Neural progenitor cell (in vitro differentiated cells): Measurements from ENCODE around the gene OLFML2B. TPM values are rescaled to one million over a fixed set of nuclear protein-coding genes. Genes with fewer than 3 reads are reported as not detected.

Experiments
- DNase-seq: peaks from one replicate; pipeline ENCODE4 v3.0.0-alpha.2; 2016; ENCODE audit warnings: low spot score
- H2AFZ ChIP-seq: fragments of 200-600 bp; sonication (generic); replicated peaks from 2 replicates; pipeline ENCODE4 v1.6.1; 2016; ENCODE audit warnings: antibody characterized with exemption
- H3F3A ChIP-seq: fragments of 200-600 bp; sonication (generic); 2 replicates; pipeline ENCODE4 v1.6.1; 2016; ENCODE audit warnings: antibody characterized with exemption, low read depth
- H3K27ac ChIP-seq: fragments of 200-600 bp; sonication (generic); 2 replicates; pipeline ENCODE4 v1.5.1; 2016; ENCODE audit warnings: mild to moderate bottlenecking
- H3K27me3 ChIP-seq: fragments of 200-600 bp; sonication (generic); 2 replicates; pipeline ENCODE4 v1.6.1; 2016; ENCODE audit warnings: mild to moderate bottlenecking, moderate library complexity
- H3K36me3 ChIP-seq: fragments of 200-600 bp; sonication (generic); 2 replicates; pipeline ENCODE4 v1.5.1; 2016
- H3K4me1 ChIP-seq: fragments of 200-600 bp; sonication (generic); 2 replicates; pipeline ENCODE4 v1.6.1; 2016; ENCODE audit warnings: mixed run types
- H3K4me2 ChIP-seq: fragments of 200-600 bp; sonication (generic); 2 replicates; pipeline ENCODE4 v1.6.1; 2016
- H3K4me3 ChIP-seq: fragments of 200-600 bp; sonication (generic); 2 replicates; pipeline ENCODE4 v1.5.1; 2016
- H3K79me2 ChIP-seq: fragments of 200-600 bp; sonication (generic); 2 replicates; pipeline ENCODE4 v1.6.1; 2016; ENCODE audit warnings: low read depth
- H3K9ac ChIP-seq: fragments of 200-600 bp; sonication (generic); 2 replicates; pipeline ENCODE4 v1.6.1; 2016
- H3K9me3 ChIP-seq: fragments of 200-600 bp; sonication (generic); 2 replicates; pipeline ENCODE4 v1.5.1; 2016; ENCODE audit warnings: low read depth
- H4K20me1 ChIP-seq: fragments of 200-600 bp; sonication (generic); 2 replicates; pipeline ENCODE4 v1.6.1; 2016; ENCODE audit warnings: low read depth
- H3K27ac Mint-ChIP-seq: 3 replicates; pipeline ENCODE4 v1.8.0; 2021; ENCODE audit warnings: mixed read lengths
- H3K27me3 Mint-ChIP-seq: 2 replicates; pipeline ENCODE4 v1.8.0; 2022; ENCODE audit warnings: low read depth, mild to moderate bottlenecking, inconsistent platforms, moderate library complexity, mixed read lengths; ENCODE audit not compliant: insufficient read depth
- H3K36me3 Mint-ChIP-seq: 3 replicates; pipeline ENCODE4 v1.8.0; 2021; ENCODE audit warnings: mixed read lengths
- H3K4me1 Mint-ChIP-seq: 3 replicates; pipeline ENCODE4 v1.8.0; 2021; ENCODE audit warnings: mixed read lengths
- H3K4me3 Mint-ChIP-seq: 3 replicates; pipeline ENCODE4 v1.8.0; 2021; ENCODE audit warnings: mild to moderate bottlenecking, moderate library complexity, mixed read lengths
- H3K9me3 Mint-ChIP-seq: 3 replicates; pipeline ENCODE4 v1.8.0; 2020; ENCODE audit warnings: mixed read lengths
- EZH2 ChIP-seq: fragments of 200-600 bp; sonication (generic); IDR thresholded peaks from 2 replicates; pipeline ENCODE4 v1.6.1; 2017; ENCODE audit warnings: antibody characterized with exemption, mild to moderate bottlenecking, moderate library complexity
- EZH2phosphoT487 ChIP-seq: fragments of 200-600 bp; sonication (generic); IDR thresholded peaks from 2 replicates; pipeline ENCODE4 v1.6.1; 2017; ENCODE audit warnings: antibody characterized with exemption
- total RNA-seq: library from RNA; depleted of rRNA; stranded (reverse); fragments of >200 nt; gene quantifications from 2 replicates; pipeline ENCODE4 v1.2.3, GENCODE V29; 2015; ENCODE audit warnings: low replicate concordance
- TF ChIP-seq, protein P1 (sequence below): fragments of 200-600 bp; sonication (generic); IDR thresholded peaks from 2 replicates; pipeline ENCODE4 v1.5.1; 2017; ENCODE audit warnings: antibody characterized with exemption, mild to moderate bottlenecking

The OLFML2B gene
- total RNA-seq, 1 donor from 2014 or later, result 1.3 TPM

DNA sequence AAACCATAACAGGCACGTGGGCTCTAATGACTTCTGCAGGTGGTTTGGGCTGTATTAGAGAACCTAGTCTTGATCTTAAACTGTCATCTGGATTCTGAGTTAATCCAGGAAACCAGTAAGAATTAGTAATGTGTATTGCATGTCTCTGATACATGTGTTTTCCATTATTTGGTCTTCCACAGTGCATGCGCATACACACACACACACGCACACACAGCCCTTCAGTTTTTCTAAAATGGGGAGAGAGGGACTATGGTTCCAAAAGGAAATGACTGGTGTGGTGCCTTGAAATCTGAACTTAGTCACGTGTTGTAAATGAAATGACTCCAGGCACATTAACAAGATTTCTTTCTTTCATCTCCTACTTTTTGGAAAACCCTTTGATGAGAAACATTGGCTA is 67.6 kb downstream of the OLFML2B start:
- H3K4me2 ChIP-seq, result no peak overlapping the region

GRCh38 chr1:161955606-161956005 is 68.1 kb downstream of the OLFML2B start:
- Histone ChIP-seq H3K27ac (no peak overlapping the region), H3K9ac (no peak overlapping the region), H3K4me3 (no peak overlapping the region), H3K4me2 (no peak overlapping the region), H3K27me3 (no peaks in the 10 kb centered on the region), H3K9me3 (no peaks in the 10 kb centered on the region), H3K79me2 (no peaks in the 10 kb centered on the region), H3F3A (no peaks in the 10 kb centered on the region), H3K36me3 (no peaks in the 10 kb centered on the region), H4K20me1 (no peaks in the 10 kb centered on the region), H3K4me1 (peaks cover 3% of the 10 kb centered on the region), H2AFZ (no peak overlapping the region)
- H3K9me3 Mint-ChIP-seq, result no peaks in the 10 kb centered on the region
- H3K4me1 Mint-ChIP-seq, result peaks cover 12% of the 10 kb centered on the region
- DNase-seq, result no peak
- H3K27me3 Mint-ChIP-seq, result no peaks in the 10 kb centered on the region
- H3K36me3 Mint-ChIP-seq, result peaks cover 10% of the 10 kb centered on the region
- no peak overlapping the region for H3K27ac Mint-ChIP-seq
- TF ChIP-seq EZH2phosphoT487 (no peak), EZH2 (no peak)
- TF ChIP-seq, protein P1, sequence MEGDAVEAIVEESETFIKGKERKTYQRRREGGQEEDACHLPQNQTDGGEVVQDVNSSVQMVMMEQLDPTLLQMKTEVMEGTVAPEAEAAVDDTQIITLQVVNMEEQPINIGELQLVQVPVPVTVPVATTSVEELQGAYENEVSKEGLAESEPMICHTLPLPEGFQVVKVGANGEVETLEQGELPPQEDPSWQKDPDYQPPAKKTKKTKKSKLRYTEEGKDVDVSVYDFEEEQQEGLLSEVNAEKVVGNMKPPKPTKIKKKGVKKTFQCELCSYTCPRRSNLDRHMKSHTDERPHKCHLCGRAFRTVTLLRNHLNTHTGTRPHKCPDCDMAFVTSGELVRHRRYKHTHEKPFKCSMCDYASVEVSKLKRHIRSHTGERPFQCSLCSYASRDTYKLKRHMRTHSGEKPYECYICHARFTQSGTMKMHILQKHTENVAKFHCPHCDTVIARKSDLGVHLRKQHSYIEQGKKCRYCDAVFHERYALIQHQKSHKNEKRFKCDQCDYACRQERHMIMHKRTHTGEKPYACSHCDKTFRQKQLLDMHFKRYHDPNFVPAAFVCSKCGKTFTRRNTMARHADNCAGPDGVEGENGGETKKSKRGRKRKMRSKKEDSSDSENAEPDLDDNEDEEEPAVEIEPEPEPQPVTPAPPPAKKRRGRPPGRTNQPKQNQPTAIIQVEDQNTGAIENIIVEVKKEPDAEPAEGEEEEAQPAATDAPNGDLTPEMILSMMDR, result no peak
- no peak overlapping the region for H3K4me3 Mint-ChIP-seq

More for the DNA sequence above, 67.6 kb downstream of the OLFML2B start:
- no peak overlapping the region for H3K4me3 Mint-ChIP-seq
- no peak overlapping the region for H3K4me3 ChIP-seq
- no peak for DNase-seq
- no peaks in the 10 kb centered on the region for H4K20me1 ChIP-seq
- H2AFZ ChIP-seq, result no peak overlapping the region
- TF ChIP-seq EZH2 (no peak), EZH2phosphoT487 (no peak)
- TF ChIP-seq, protein P1, result no peak
- H3K27me3 Mint-ChIP-seq, result no peaks in the 10 kb centered on the region
- peaks cover 12% of the 10 kb centered on the region for H3K36me3 Mint-ChIP-seq
- no peaks in the 10 kb centered on the region for H3K27me3 ChIP-seq
- H3K9me3 ChIP-seq, result no peaks in the 10 kb centered on the region
- H3K36me3 ChIP-seq, result no peaks in the 10 kb centered on the region
- peaks cover 3% of the 10 kb centered on the region for H3K4me1 ChIP-seq
- H3K4me1 Mint-ChIP-seq, result peaks cover 12% of the 10 kb centered on the region
- H3K27ac Mint-ChIP-seq, result no peak overlapping the region
- no peak overlapping the region for H3K27ac ChIP-seq
- no peaks in the 10 kb centered on the region for H3F3A ChIP-seq
- no peaks in the 10 kb centered on the region for H3K79me2 ChIP-seq
- no peak overlapping the region for H3K9ac ChIP-seq
- no peaks in the 10 kb centered on the region for H3K9me3 Mint-ChIP-seq

- no peaks in the 10 kb centered on the region for H3K27me3 Mint-ChIP-seq
- peaks cover 5% of the 10 kb centered on the region for H3K36me3 Mint-ChIP-seq
- H3K9me3 Mint-ChIP-seq, result no peaks in the 10 kb centered on the region
- Histone ChIP-seq H4K20me1 (no peaks in the 10 kb centered on the region), H3K9ac (no peak overlapping the region), H3K9me3 (no peaks in the 10 kb centered on the region), H3K4me3 (no peak overlapping the region), H3K27me3 (no peaks in the 10 kb centered on the region), H3K4me1 (no peaks in the 10 kb centered on the region), H3K79me2 (no peaks in the 10 kb centered on the region), H3K36me3 (no peaks in the 10 kb centered on the region), H2AFZ (no peak overlapping the region), H3F3A (no peaks in the 10 kb centered on the region), H3K4me2 (no peak overlapping the region), H3K27ac (no peak overlapping the region)
- H3K27ac Mint-ChIP-seq, result no peak overlapping the region
- DNase-seq, result no peak
- H3K4me3 Mint-ChIP-seq, result no peak overlapping the region
- TF ChIP-seq, protein P1, result no peak
- H3K4me1 Mint-ChIP-seq, result peaks cover 12% of the 10 kb centered on the region
These were observed 69.2 kb downstream of the OLFML2B start for GRCh38 chr1:161954466-161954865.
